Measurements from ENCODE around the gene ADGRE2.

Gene ADGRE2

DNA sequence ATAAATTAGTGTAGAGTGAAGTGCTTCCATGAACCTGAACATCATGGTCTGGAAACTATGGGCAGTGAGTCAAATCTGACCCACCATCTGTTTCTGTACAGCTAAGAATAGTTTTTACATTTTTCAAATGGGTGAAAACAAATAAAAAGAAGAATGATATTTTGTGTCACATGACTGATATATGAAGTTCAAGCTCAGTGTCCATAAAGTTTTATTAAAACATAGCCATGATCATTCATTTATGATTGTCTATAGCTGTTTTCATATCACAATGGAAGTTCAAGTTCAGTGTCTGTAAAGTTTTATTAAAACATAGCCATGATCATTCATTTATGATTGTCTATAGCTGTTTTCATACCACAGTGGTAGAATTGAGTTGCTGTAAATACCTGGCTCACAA is 45.9 kb downstream of the ADGRE2 start:
- Histone ChIP-seq H3K4me1 (no peaks in the 10 kb centered on the region), H3K9me3 (peaks cover 0 to 51% (median 31%) of the 10 kb centered on the region in 3 donors), H3K27me3 (no peaks in the 10 kb centered on the region), H3K27ac (no peak overlapping the region), H3K36me3 (no peaks in the 10 kb centered on the region), H3K4me3 (no peak overlapping the region)
- TF ChIP-seq, protein P1, sequence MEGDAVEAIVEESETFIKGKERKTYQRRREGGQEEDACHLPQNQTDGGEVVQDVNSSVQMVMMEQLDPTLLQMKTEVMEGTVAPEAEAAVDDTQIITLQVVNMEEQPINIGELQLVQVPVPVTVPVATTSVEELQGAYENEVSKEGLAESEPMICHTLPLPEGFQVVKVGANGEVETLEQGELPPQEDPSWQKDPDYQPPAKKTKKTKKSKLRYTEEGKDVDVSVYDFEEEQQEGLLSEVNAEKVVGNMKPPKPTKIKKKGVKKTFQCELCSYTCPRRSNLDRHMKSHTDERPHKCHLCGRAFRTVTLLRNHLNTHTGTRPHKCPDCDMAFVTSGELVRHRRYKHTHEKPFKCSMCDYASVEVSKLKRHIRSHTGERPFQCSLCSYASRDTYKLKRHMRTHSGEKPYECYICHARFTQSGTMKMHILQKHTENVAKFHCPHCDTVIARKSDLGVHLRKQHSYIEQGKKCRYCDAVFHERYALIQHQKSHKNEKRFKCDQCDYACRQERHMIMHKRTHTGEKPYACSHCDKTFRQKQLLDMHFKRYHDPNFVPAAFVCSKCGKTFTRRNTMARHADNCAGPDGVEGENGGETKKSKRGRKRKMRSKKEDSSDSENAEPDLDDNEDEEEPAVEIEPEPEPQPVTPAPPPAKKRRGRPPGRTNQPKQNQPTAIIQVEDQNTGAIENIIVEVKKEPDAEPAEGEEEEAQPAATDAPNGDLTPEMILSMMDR (IDR thresholded peaks at IDR 0.05), result no peak
- intact Hi-C loops (cut with DNase I; ENCODE audit: low total_unique reads), result no loop called here
- no peak for DNase-seq

DNA sequence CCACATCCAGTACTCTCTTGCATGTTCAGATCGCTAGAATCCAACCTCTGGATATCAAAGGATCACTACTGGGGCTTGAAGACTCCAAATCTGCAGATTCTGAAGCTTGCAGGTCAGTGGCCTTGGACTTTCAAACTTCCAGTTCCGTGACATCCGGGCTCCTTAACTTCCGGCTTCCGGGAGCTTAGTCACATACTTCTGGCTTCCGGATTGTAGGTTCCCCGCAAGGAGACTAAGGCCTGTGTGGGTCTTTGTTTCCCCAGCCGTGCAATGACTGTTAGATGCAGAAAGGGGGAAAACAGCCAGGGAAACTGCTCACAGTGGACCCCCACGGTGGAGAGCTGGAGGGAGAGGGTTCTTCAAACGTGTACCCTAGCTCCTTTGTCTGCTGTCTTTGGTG is 47.2 kb downstream of the ADGRE2 start:
- H3K4me1 ChIP-seq, result no peaks in the 10 kb centered on the region
- no peak for DNase-seq
- no peak overlapping the region for H3K27ac ChIP-seq
- intact Hi-C loops (cut with DNase I; ENCODE audit: low total_unique reads), result no loop called here
- no peak overlapping the region for H3K4me3 ChIP-seq
- H3K27me3 ChIP-seq, result no peaks in the 10 kb centered on the region
- H3K9me3 ChIP-seq, result peaks cover 1 to 63% (median 43%) of the 10 kb centered on the region in 3 donors
- TF ChIP-seq, protein P1 (IDR thresholded peaks at IDR 0.05), result no peak
- H3K36me3 ChIP-seq, result no peaks in the 10 kb centered on the region

DNA sequence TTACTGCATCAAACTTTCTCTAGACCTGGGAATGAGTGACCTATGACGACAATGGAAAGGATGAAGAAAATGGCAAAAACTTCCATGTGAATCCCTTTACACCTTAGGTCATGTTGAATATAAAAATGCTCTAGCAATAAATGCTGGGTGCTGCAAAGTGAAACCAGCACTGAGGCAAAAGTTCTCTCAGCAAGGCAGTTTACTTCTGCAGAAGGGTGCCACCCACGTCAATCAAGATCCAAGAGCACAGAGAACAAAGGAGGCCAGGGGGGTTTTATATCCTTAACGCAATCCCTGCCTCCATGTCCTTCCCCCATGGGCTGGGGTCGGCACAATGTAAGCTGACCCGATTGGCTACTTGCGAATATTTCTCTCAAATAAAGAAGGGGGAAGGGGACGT is 49.8 kb downstream of the ADGRE2 start:
- Histone ChIP-seq H3K4me3 (no peak overlapping the region), H3K27me3 (no peaks in the 10 kb centered on the region), H3K27ac (no peak overlapping the region), H3K4me1 (no peaks in the 10 kb centered on the region), H3K9me3 (peaks cover 7 to 89% (median 60%) of the 10 kb centered on the region in 3 donors), H3K36me3 (peaks cover 7 to 12% (median 8%) of the 10 kb centered on the region in 3 donors)
- intact Hi-C loops (cut with DNase I; ENCODE audit: low total_unique reads), result no loop called here
- no peak for DNase-seq
- TF ChIP-seq, protein P1 (IDR thresholded peaks at IDR 0.05), result no peak

DNA sequence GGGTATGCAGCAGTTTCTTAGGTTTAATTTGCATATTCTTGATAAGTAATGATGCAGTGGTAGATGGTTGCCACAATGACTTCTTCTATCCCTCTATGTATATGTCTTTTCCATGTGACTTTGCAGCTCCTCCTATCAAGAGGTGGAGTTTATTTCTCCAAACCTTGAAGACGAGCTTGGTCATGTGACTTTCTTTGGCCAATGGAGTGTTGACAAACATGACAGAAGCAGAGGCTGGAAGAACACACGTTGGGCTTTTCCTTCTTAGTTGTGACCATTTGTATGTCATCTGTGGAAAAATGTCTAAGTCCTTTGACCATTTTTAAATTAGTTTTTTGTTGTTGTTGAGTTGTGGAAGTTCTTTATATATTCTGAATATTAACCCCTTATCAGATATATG is 56.2 kb downstream of the ADGRE2 start:
- intact Hi-C loops (cut with DNase I; ENCODE audit: low total_unique reads), result no loop called here
- no peaks in the 10 kb centered on the region for H3K4me1 ChIP-seq

DNA sequence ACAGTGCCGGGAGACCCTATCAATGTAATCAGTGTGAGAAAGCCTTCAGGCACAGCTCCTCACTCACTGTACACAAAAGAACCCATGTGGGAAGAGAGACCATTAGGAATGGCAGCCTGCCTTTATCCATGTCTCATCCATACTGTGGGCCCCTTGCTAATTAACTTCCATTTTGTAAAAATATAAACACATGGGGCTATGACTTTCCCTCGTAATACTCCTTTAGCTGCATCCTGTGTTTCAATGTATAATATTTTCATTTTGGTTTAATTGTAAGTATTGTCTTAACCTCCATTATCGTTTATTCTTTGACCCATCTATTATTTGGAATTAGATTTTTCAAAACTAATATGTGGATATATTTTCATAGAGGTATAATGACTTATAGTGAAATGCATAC is 59.2 kb downstream of the ADGRE2 start:
- TF ChIP-seq, protein P1 (IDR thresholded peaks at IDR 0.05), result no peak
- Histone ChIP-seq H3K9me3 (peaks cover 29 to 99% (median 94%) of the 10 kb centered on the region in 3 donors), H3K27ac (no peak overlapping the region), H3K27me3 (no peaks in the 10 kb centered on the region), H3K4me1 (no peaks in the 10 kb centered on the region), H3K36me3 (peaks cover 98 to 100% (median 100%) of the 10 kb centered on the region in 3 donors), H3K4me3 (no peak overlapping the region)
- no peak for DNase-seq
- intact Hi-C loops (cut with DNase I; ENCODE audit: low total_unique reads), result no loop called here

More for the DNA sequence above, 56.2 kb downstream of the ADGRE2 start:
- H3K4me3 ChIP-seq, result no peak overlapping the region
- DNase-seq, result no peak
- peaks cover 25 to 97% (median 90%) of the 10 kb centered on the region in 3 donors for H3K9me3 ChIP-seq
- H3K27me3 ChIP-seq, result no peaks in the 10 kb centered on the region
- TF ChIP-seq, protein P1 (IDR thresholded peaks at IDR 0.05), result no peak
- no peak overlapping the region for H3K27ac ChIP-seq
- H3K36me3 ChIP-seq, result peaks cover 72 to 76% (median 72%) of the 10 kb centered on the region in 3 donors
